H1 (cell line): ENCODE results near the gene MYL5. TPM values are rescaled to one million over a fixed set of nuclear protein-coding genes. Genes with fewer than 3 reads are reported as not detected.

Experiments used
- CTCF ChIA-PET: fragments of 300-600 bp; sonication (Branson Sonifier 250); formaldehyde crosslinking; loops from one replicate; lab custom pipeline; 2021; ENCODE audit not compliant: partially characterized antibody; lab: Charles Lee
- POLR2A ChIA-PET: fragments of 300-600 bp; sonication (Branson Sonifier 250); formaldehyde crosslinking; loops from one replicate; lab custom pipeline; 2021; ENCODE audit warnings: inconsistent platforms; ENCODE audit not compliant: partially characterized antibody; lab: Charles Lee
- DNase-seq, 2 experiments: peaks; one replicate each; pipeline versions ENCODE4 v3.0.0 to v3.0.0-alpha.2; 2010 to 2022; ENCODE audit warnings: low spot score in 2 of 2, low read depth in 1 of 2, mixed read lengths in 1 of 2
- FAIRE-seq: peaks from 2 replicates; lab custom pipeline; 2011; peaks lifted over from hg19 to GRCh38; lab: Jason Lieb, UNC
- H2AFZ ChIP-seq: 2 replicates; pipeline ENCODE4 v1.8.1; 2012; ENCODE audit warnings: low read length, inconsistent platforms
- H2AK5ac ChIP-seq: 2 replicates; pipeline ENCODE4 v1.6.1; 2013; ENCODE audit warnings: low read depth, low read length
- H2BK120ac ChIP-seq: replicated peaks from 2 replicates; pipeline ENCODE3; 2013; ENCODE audit warnings: low read depth, low read length, inconsistent platforms
- H2BK12ac ChIP-seq: 2 replicates; pipeline ENCODE4 v1.6.1; 2013; ENCODE audit warnings: low read depth, low read length
- H2BK15ac ChIP-seq: 2 replicates; pipeline ENCODE4 v1.6.1; 2013; ENCODE audit warnings: low read length
- H2BK20ac ChIP-seq: 2 replicates; pipeline ENCODE4 v1.6.1; 2013; ENCODE audit warnings: low read length
- H2BK5ac ChIP-seq: 2 replicates; pipeline ENCODE4 v1.6.1; 2013; ENCODE audit warnings: low read depth, low read length
- H3K14ac ChIP-seq: 2 replicates; pipeline ENCODE4 v1.6.1; 2013; ENCODE audit warnings: inconsistent platforms; ENCODE audit not compliant: insufficient read length
- H3K18ac ChIP-seq: 2 replicates; pipeline ENCODE4 v1.6.1; 2013; ENCODE audit warnings: low read length; ENCODE audit errors: extremely low read depth
- H3K23ac ChIP-seq: 2 replicates; pipeline ENCODE4 v1.6.1; 2013; ENCODE audit warnings: inconsistent platforms; ENCODE audit not compliant: insufficient read length
- H3K23me2 ChIP-seq: 2 replicates; pipeline ENCODE4 v1.6.1; 2013; ENCODE audit warnings: low read depth, low read length
- H3K27ac ChIP-seq: 2 replicates; pipeline ENCODE4 v1.6.1; 2011; ENCODE audit warnings: low read depth, low read length, inconsistent platforms
- H3K27me3 ChIP-seq, 4 experiments: replicated peaks in 1 of 4; 1 replicate in 1 of 4; 2 replicates in 3 of 4; pipeline versions ENCODE4 v1.6.1 to v1.8.1; 2011 to 2013; ENCODE audit warnings: low read length in 3 of 4, mild to moderate bottlenecking in 3 of 4, inconsistent platforms in 2 of 4, mixed read lengths in 2 of 4, moderate library complexity in 1 of 4; ENCODE audit not compliant: control insufficient read depth in 3 of 4, insufficient read depth in 3 of 4; ENCODE audit errors: extremely low read depth in 1 of 4
- H3K36me3 ChIP-seq, 4 experiments: 2 replicates each; pipeline versions ENCODE4 v1.6.1 to v1.8.1; 2011 to 2013; ENCODE audit warnings: mild to moderate bottlenecking in 4 of 4, low read length in 3 of 4, moderate library complexity in 2 of 4, control low read depth in 1 of 4, inconsistent platforms in 1 of 4; ENCODE audit not compliant: insufficient read depth in 4 of 4, control insufficient read depth in 2 of 4
- H3K4ac ChIP-seq: replicated peaks from 2 replicates; pipeline ENCODE3; 2013; ENCODE audit warnings: low read length, low read depth, mixed read lengths, inconsistent platforms; ENCODE audit not compliant: insufficient read length
- H3K4me1 ChIP-seq, 4 experiments: replicated peaks in 1 of 4; 1 replicate in 1 of 4; 2 replicates in 3 of 4; pipeline versions ENCODE4 v1.6.1 to v1.8.1; 2011 to 2013; ENCODE audit warnings: low read length in 3 of 4, inconsistent platforms in 2 of 4, mixed read lengths in 1 of 4; ENCODE audit not compliant: insufficient read depth in 4 of 4, control insufficient read depth in 3 of 4
- H3K4me2 ChIP-seq, 2 experiments: 2 replicates each; pipeline versions ENCODE4 v1.6.1 to v1.8.1; 2011 to 2013; ENCODE audit warnings: low read depth in 2 of 2, low read length in 2 of 2, control low read depth in 1 of 2, inconsistent platforms in 1 of 2, mild to moderate bottlenecking in 1 of 2; ENCODE audit not compliant: insufficient read depth in 1 of 2
- H3K4me3 ChIP-seq, 4 experiments: fragments of 200-600, 300-600 bp in 1 of 4; sonication (generic), shearing (Covaris generic), sonication (Bioruptor Twin) in 1 of 4; 2 replicates each; pipeline versions ENCODE4 v1.5.1 to v1.8.1; 2011 to 2016; ENCODE audit warnings: low read length in 4 of 4, low read depth in 3 of 4, control low read depth in 2 of 4, inconsistent platforms in 2 of 4, mild to moderate bottlenecking in 2 of 4, mixed read lengths in 1 of 4, moderate library complexity in 1 of 4; ENCODE audit not compliant: insufficient read depth in 2 of 4; ENCODE audit errors: extremely low read depth in 1 of 4
- H3K56ac ChIP-seq: replicated peaks from 2 replicates; pipeline ENCODE3; 2013; ENCODE audit warnings: low read depth, mild to moderate bottlenecking, mixed read lengths, low read length, inconsistent platforms; ENCODE audit not compliant: insufficient read length
- H3K79me1 ChIP-seq: 2 replicates; pipeline ENCODE4 v1.6.1; 2013; ENCODE audit warnings: low read depth, low read length, control low read depth
- H3K79me2 ChIP-seq, 2 experiments: 2 replicates each; pipeline versions ENCODE4 v1.6.1 to v1.8.1; 2012 to 2013; ENCODE audit warnings: low read length in 2 of 2, mild to moderate bottlenecking in 2 of 2, inconsistent platforms in 1 of 2; ENCODE audit not compliant: insufficient read depth in 2 of 2, control insufficient read depth in 1 of 2
- H3K9ac ChIP-seq, 4 experiments: replicated peaks in 1 of 4; 1 replicate in 1 of 4; 2 replicates in 3 of 4; pipeline versions ENCODE4 v1.6.1 to v1.8.1; 2011 to 2013; ENCODE audit warnings: low read depth in 3 of 4, low read length in 3 of 4, control low read depth in 2 of 4, mild to moderate bottlenecking in 2 of 4, moderate library complexity in 2 of 4, inconsistent platforms in 1 of 4; ENCODE audit errors: extremely low read depth in 1 of 4
- H3K9me3 ChIP-seq, 2 experiments: 2 replicates each; pipeline versions ENCODE4 v1.6.1 to v1.8.1; 2012 to 2013; ENCODE audit warnings: mild to moderate bottlenecking in 2 of 2, moderate library complexity in 2 of 2, control low read depth in 1 of 2, inconsistent platforms in 1 of 2, low read depth in 1 of 2, low read length in 1 of 2, mixed read lengths in 1 of 2; ENCODE audit not compliant: insufficient read depth in 2 of 2
- H4K20me1 ChIP-seq, 2 experiments: replicated peaks in 1 of 2; 2 replicates each; pipeline versions ENCODE3 to v1.8.1; 2011 to 2013; ENCODE audit warnings: inconsistent platforms in 2 of 2, low read length in 2 of 2, mild to moderate bottlenecking in 1 of 2; ENCODE audit not compliant: insufficient read depth in 2 of 2, control insufficient read depth in 1 of 2
- H4K5ac ChIP-seq: 2 replicates; pipeline ENCODE4 v1.6.1; 2013; ENCODE audit warnings: low read length, low read depth, mixed read lengths, inconsistent platforms; ENCODE audit not compliant: insufficient read length
- H4K8ac ChIP-seq: 2 replicates; pipeline ENCODE4 v1.8.0; 2013; ENCODE audit warnings: mild to moderate bottlenecking, moderate library complexity, low read length, inconsistent platforms; ENCODE audit not compliant: insufficient read depth; ENCODE audit errors: extremely low read depth
- H4K91ac ChIP-seq: replicated peaks from 2 replicates; pipeline ENCODE3; 2013; ENCODE audit warnings: low read length, mixed read lengths, inconsistent platforms; ENCODE audit not compliant: insufficient read length
- CBX5 ChIP-seq: fragments of 300-800, 300-1000 bp; sonication (generic); IDR thresholded peaks from 2 replicates; pipeline ENCODE4 v1.7.1; 2016; ENCODE audit warnings: antibody characterized with exemption, low read length, low read depth
- CEBPB ChIP-seq: IDR thresholded peaks from 2 replicates; pipeline ENCODE4 v1.6.1; 2012; ENCODE audit warnings: low read depth, low read length
- RXRA ChIP-seq: IDR thresholded peaks from 2 replicates; pipeline ENCODE4 v1.6.1; 2011; ENCODE audit warnings: low read depth, mild to moderate bottlenecking, low read length, moderate library complexity; ENCODE audit not compliant: insufficient read depth
- YY1 ChIP-seq: IDR thresholded peaks from 2 replicates; pipeline ENCODE4 v1.6.1; 2011; ENCODE audit warnings: low read depth, mild to moderate bottlenecking, low read length
- WGBS, 2 experiments: shearing (Covaris generic) in 1 of 2; methylation state at CpG; one replicate each; pipeline versions ENCODE4 v1.1.6 to v1.1.7; 2013 to 2015; ENCODE audit warnings: low lambda C conversion rate in 2 of 2, mixed read lengths in 2 of 2, inconsistent platforms in 1 of 2, low coverage in 1 of 2, missing lambda C conversion rate in 1 of 2; ENCODE audit not compliant: insufficient replicate concordance in 2 of 2, insufficient coverage in 1 of 2, insufficient read length in 1 of 2; ENCODE audit errors: extremely low coverage in 1 of 2, missing lambda C conversion rate in 1 of 2; 5-methylcytosine and 5-hydroxymethylcytosine counted together
- polyA plus RNA-seq, 7 experiments: library from polyadenylated mRNA; depleted of rRNA in 3 of 7; stranded (reverse) in 5 of 7; unstranded in 2 of 7; fragments of >200 nt in 5 of 7; fragments of 200-250 nt in 2 of 7; gene quantifications; 1 replicate in 5 of 7; 2 replicates in 1 of 7; 4 replicates in 1 of 7; pipeline versions ENCODE4 v1.2.1 to v1.2.3, GENCODE V29; 2011 to 2013; ENCODE audit warnings: missing spikeins in 2 of 7, mixed read lengths in 2 of 7
- total RNA-seq: library from RNA; stranded (reverse); fragmentation: NEBNext Ultra II Directional; extraction: Animal tissue kit (Norgen Biotek cat#: 25700); gene quantifications from 2 replicates; pipeline ENCODE4 v1.2.1, GENCODE V29; 2021

MYL5 gene
- total and polyA plus RNA-seq, 2 of the 8 experiments (the other 6 are each of a cell fraction or from before 2014, with no cell fraction given): 5.7 to 6.8 TPM

GRCh38 chr4:657834-658667 is 16.3 kb upstream of the MYL5 start:
- WGBS, 2 experiments: 87% methylated on average over 13 of the region's 27 CpGs; no CpG with 5 or more reads in 1 of the 2 experiments

More at GRCh38 chr4:657834-658667, 16.3 kb upstream of the MYL5 start:
- no peak overlapping the region for H3K4me2 ChIP-seq
- TF ChIP-seq YY1 (no peak), RXRA (peak; percentile 81; the same call in 1 of the 2 replicates), CBX5 (no peak), CEBPB (no peak)
- H3K18ac ChIP-seq: no peak overlapping the region
- no peaks in the 10 kb centered on the region; a peak in 1 of 8 replicates for H3K36me3 ChIP-seq
- no peak overlapping the region for H3K4ac ChIP-seq
- no peak overlapping the region for H2BK15ac ChIP-seq
- no peak overlapping the region for H4K5ac ChIP-seq
- H4K8ac ChIP-seq: no peak overlapping the region
- H3K79me2 ChIP-seq: no peaks in the 10 kb centered on the region
- H2AK5ac ChIP-seq: no peak overlapping the region
- H3K9ac ChIP-seq: no peak overlapping the region
- no peaks in the 10 kb centered on the region for H3K4me1 ChIP-seq
- H3K23me2 ChIP-seq: peaks cover 4% of the 10 kb centered on the region; the same call in 1 of the 2 replicates
- no peak overlapping the region for H2BK120ac ChIP-seq
- no peak overlapping the region for H3K4me3 ChIP-seq
- FAIRE-seq (no peak), DNase-seq (no peak)
- peaks cover 0 to 22% of the 10 kb centered on the region in 2 experiments for H4K20me1 ChIP-seq
- no peak overlapping the region for H3K14ac ChIP-seq
- no peak overlapping the region for H2BK20ac ChIP-seq
- no peak overlapping the region for H3K56ac ChIP-seq
- ChIA-PET POLR2A (interaction anchor here (0.6 to 1.4 kb wide), 6 partner anchors 9 to 396 kb away, joined by 3 to 7 read pairs (median 4); partner anchors contain the start of genes ATP5ME and MYL5), CTCF (interaction anchor here (0.6 to 1.0 kb wide), 3 partner anchors 16 to 69 kb away, joined by 3 read pairs; partner anchors contain the start of genes ATP5ME and MYL5)
- no peak overlapping the region for H2BK5ac ChIP-seq
- no peak overlapping the region for H3K27ac ChIP-seq
- peaks cover 0 to 8% (median 0%) of the 10 kb centered on the region in 4 experiments; a peak in 2 of 7 replicates for H3K27me3 ChIP-seq
- H3K23ac ChIP-seq: no peak overlapping the region
- no peak overlapping the region for H4K91ac ChIP-seq
- no peaks in the 10 kb centered on the region for H3K79me1 ChIP-seq
- H2AFZ ChIP-seq: no peak overlapping the region
- no peak overlapping the region for H2BK12ac ChIP-seq
- no peaks in the 10 kb centered on the region for H3K9me3 ChIP-seq
